ENCODE results near the gene ABHD8. TPM values are rescaled to one million over a fixed set of nuclear protein-coding genes. Genes with fewer than 3 reads are reported as not detected.

ABHD8 gene
- total and polyA plus RNA-seq, 2 donors (not counting 1 experiment from before 2014, with no cell fraction given): 5.2 to 7.2 TPM

GRCh38 chr19:17312189-17313113 is 9.2 kb upstream of the ABHD8 start:
- no peaks in the 10 kb centered on the region for H3K27me3 Mint-ChIP-seq
- H3K4me1 ChIP-seq (ENCODE audit: control insufficient read depth in 2 of 2, insufficient read depth in 2 of 2, low read length in 2 of 2): peaks cover 9 to 19% of the 10 kb centered on the region in 2 donors
- intact Hi-C loops (cut with micrococcal nuclease): no loop called here
- POLR2A ChIA-PET: interaction anchor here (0.6 kb wide), 1 partner anchor 98 kb away, joined by 6 read pairs; no protein-coding TSS in a partner anchor
- peaks cover 65% of the 10 kb centered on the region for H3K79me2 ChIP-seq (ENCODE audit: control insufficient read depth, insufficient read depth, low read length)
- 96% methylated on average over 20 of the region's 20 CpGs for WGBS (ENCODE audit: insufficient coverage)
- peaks cover 62% of the 10 kb centered on the region for H4K20me1 ChIP-seq (ENCODE audit: control insufficient read depth, insufficient read depth, low read length, poor library complexity, severe bottlenecking)
- H3K27me3 ChIP-seq (replicated peaks in 1 of 4; ENCODE audit: control extremely low read depth in 1 of 4, control insufficient read depth in 3 of 4, insufficient read depth in 4 of 4, low read length in 3 of 4): no peaks in the 10 kb centered on the region
- H3K4me2 ChIP-seq (replicated peaks; ENCODE audit: low read depth, low read length, poor library complexity, severe bottlenecking): no peak overlapping the region
- H3K9ac ChIP-seq (ENCODE audit: low read length): no peak overlapping the region
- ATAC-seq (ENCODE audit: low read depth) (no peak), DNase-seq (no peak)
- no peak overlapping the region for H3K4me3 ChIP-seq (ENCODE audit: control extremely low read depth in 1 of 5, extremely low read depth in 1 of 5, insufficient read depth in 1 of 5, low read depth in 2 of 5, low read length in 4 of 5)
- TF ChIP-seq CTCF (IDR thresholded peaks at IDR 0.05) (no peak), EZH2 (IDR thresholded peaks at IDR 0.05; ENCODE audit: borderline replicate concordance, insufficient read depth, low read depth, low read length, poor library complexity, severe bottlenecking) (no peak)
- peaks cover 0 to 25% of the 10 kb centered on the region in 2 experiments for H3K36me3 ChIP-seq (replicated peaks in 1 of 2; ENCODE audit: control extremely low read depth in 1 of 2, control insufficient read depth in 1 of 2, extremely low read depth in 1 of 2, insufficient read depth in 2 of 2, low read length in 1 of 2)
- CTCF ChIA-PET: interaction anchor here (0.7 to 1.4 kb wide), 5 partner anchors 9 to 261 kb away, joined by 3 to 4 read pairs (median 3); partner anchors contain the start of gene BABAM1
- no peak overlapping the region for H3K4me3 Mint-ChIP-seq
- H3K9me3 Mint-ChIP-seq (ENCODE audit: insufficient read depth): no peaks in the 10 kb centered on the region
- no peak overlapping the region for H3K27ac Mint-ChIP-seq
- H3K9me3 ChIP-seq (ENCODE audit: control extremely low read depth in 1 of 3, control insufficient read depth in 2 of 3, insufficient read depth in 1 of 3, low read length in 2 of 3): no peaks in the 10 kb centered on the region
- H2AFZ ChIP-seq (ENCODE audit: insufficient read depth, low read depth, low read length, poor library complexity, severe bottlenecking): no peak overlapping the region
- peaks cover 25% of the 10 kb centered on the region for H3K4me1 Mint-ChIP-seq
- no peak overlapping the region for H3K27ac ChIP-seq (ENCODE audit: low read length in 2 of 2)
